ENCODE measurements around the gene RPTOR.

DNA sequence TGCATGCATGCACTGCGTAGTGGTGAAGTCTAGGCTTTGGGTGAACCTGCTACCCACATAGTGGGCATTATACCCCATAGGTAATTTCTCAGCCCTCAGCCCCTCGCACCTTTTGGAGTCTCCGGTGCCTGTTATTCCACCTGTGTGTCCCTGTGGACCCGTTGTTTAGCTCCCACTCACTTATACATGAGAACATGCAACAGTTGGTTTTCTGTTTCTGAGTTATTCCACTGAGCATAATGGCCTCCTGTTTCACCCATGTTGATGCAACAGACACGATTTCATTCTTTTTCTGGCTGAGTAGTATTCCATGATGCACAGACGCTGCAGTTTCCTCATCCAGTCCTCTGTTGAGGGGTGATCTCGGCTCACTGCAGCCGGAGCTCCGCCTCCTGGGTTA lies 305.5 kb downstream of the RPTOR start:
- no peak for TF ChIP-seq CTCF (IDR thresholded peaks at IDR 0.05)
- TF ChIP-seq POLR2AphosphoS5 (IDR thresholded peaks at IDR 0.05): no peak

Data from esophagus muscularis mucosa (tissue), 3 donors.